ENCODE measurements around the gene ZNF423. TPM values are rescaled to one million over a fixed set of nuclear protein-coding genes. Genes with fewer than 3 reads are reported as not detected.
A peak's percentile ranks its signal among the peaks of the same experiment; 100 is the strongest.

ZNF423 gene
- total and polyA plus RNA-seq, 2 experiments from 2014 or later = 0.43 to 0.49 TPM

GRCh38 chr16:49645263-49645662 lies 210.6 kb downstream of the ZNF423 start:
- Histone ChIP-seq H3K79me2 (ENCODE audit: insufficient read depth) (no peaks in the 10 kb centered on the region), H3K4me2 (ENCODE audit: unreplicated experiment) (no peak overlapping the region), H3F3A (ENCODE audit: insufficient read depth) (peaks cover 33% of the 10 kb centered on the region; the same call in 1 of the 2 replicates), H2AFZ (no peak overlapping the region), H4K20me1 (ENCODE audit: insufficient read depth) (no peaks in the 10 kb centered on the region), H3K4me3 (no peak overlapping the region), H3K9ac (no peak overlapping the region), H3K4me1 (ENCODE audit: insufficient read depth) (peaks cover 15% of the 10 kb centered on the region), H3K9me3 (ENCODE audit: low read depth) (no peaks in the 10 kb centered on the region), H3K36me3 (ENCODE audit: low read depth) (no peaks in the 10 kb centered on the region), H3K27ac (no peak overlapping the region), H3K27me3 (replicated peaks; ENCODE audit: insufficient read depth) (no peaks in the 10 kb centered on the region), H3K9me2 (ENCODE audit: insufficient read depth) (no peaks in the 10 kb centered on the region)
- in situ Hi-C loops (cut with MboI) = no loop called here
- no peak for TF ChIP-seq EZH2 (IDR thresholded peaks at IDR 0.05; ENCODE audit: insufficient read depth, poor library complexity, severe bottlenecking)
- TF ChIP-seq EZH2phosphoT487 (IDR thresholded peaks at IDR 0.05; ENCODE audit: insufficient read depth, low read depth) = no peak
- DNase-seq = no peak
- 91 to 93% methylated on average over 1 of the region's 1 CpG for WGBS, 2 experiments (ENCODE audit: low coverage in 1 of 2, low lambda C conversion rate in 2 of 2, missing lambda C conversion rate in 2 of 2)

GRCh38 chr16:49644145-49644463 lies 211.8 kb downstream of the ZNF423 start:
- in situ Hi-C loops (cut with MboI) = no loop called here
- H3K79me2 ChIP-seq (ENCODE audit: insufficient read depth) = no peaks in the 10 kb centered on the region
- no peaks in the 10 kb centered on the region for H3K9me2 ChIP-seq (ENCODE audit: insufficient read depth)
- H3K27ac ChIP-seq = peak overlapping the region; percentile 71
- H4K20me1 ChIP-seq (ENCODE audit: insufficient read depth) = no peaks in the 10 kb centered on the region
- H3K27me3 ChIP-seq (replicated peaks; ENCODE audit: insufficient read depth) = no peaks in the 10 kb centered on the region
- no peaks in the 10 kb centered on the region for H3K36me3 ChIP-seq (ENCODE audit: low read depth)
- H3K4me1 ChIP-seq (ENCODE audit: insufficient read depth) = peaks cover 15% of the 10 kb centered on the region
- peak overlapping the region; percentile 18 for H3K4me3 ChIP-seq
- peaks cover 33% of the 10 kb centered on the region; the same call in 1 of the 2 replicates for H3F3A ChIP-seq (ENCODE audit: insufficient read depth)
- peak overlapping the region; percentile 67 for H2AFZ ChIP-seq
- TF ChIP-seq EZH2phosphoT487 (IDR thresholded peaks at IDR 0.05; ENCODE audit: insufficient read depth, low read depth) (no peak), EZH2 (IDR thresholded peaks at IDR 0.05; ENCODE audit: insufficient read depth, poor library complexity, severe bottlenecking) (no peak)
- peak; percentile 44 for DNase-seq
- H3K9me3 ChIP-seq (ENCODE audit: low read depth) = no peaks in the 10 kb centered on the region
- WGBS, 2 experiments (ENCODE audit: low coverage in 1 of 2, low lambda C conversion rate in 2 of 2, missing lambda C conversion rate in 2 of 2) = 34 to 38% methylated on average over 4 of the region's 4 CpGs
- H3K4me2 ChIP-seq (ENCODE audit: unreplicated experiment) = peak overlapping the region; percentile 58
- peak overlapping the region; percentile 40 for H3K9ac ChIP-seq

- peak overlapping the region; percentile 18 for H3K4me3 ChIP-seq
- no peaks in the 10 kb centered on the region for H3K9me2 ChIP-seq (ENCODE audit: insufficient read depth)
- H2AFZ ChIP-seq = peak overlapping the region; percentile 67
- no peaks in the 10 kb centered on the region for H3K79me2 ChIP-seq (ENCODE audit: insufficient read depth)
- no peaks in the 10 kb centered on the region for H3K27me3 ChIP-seq (replicated peaks; ENCODE audit: insufficient read depth)
- peak overlapping the region; percentile 58 for H3K4me2 ChIP-seq (ENCODE audit: unreplicated experiment)
- no peak for TF ChIP-seq EZH2 (IDR thresholded peaks at IDR 0.05; ENCODE audit: insufficient read depth, poor library complexity, severe bottlenecking)
- TF ChIP-seq EZH2phosphoT487 (IDR thresholded peaks at IDR 0.05; ENCODE audit: insufficient read depth, low read depth) = no peak
- in situ Hi-C loops (cut with MboI) = no loop called here
- H3K4me1 ChIP-seq (ENCODE audit: insufficient read depth) = peaks cover 15% of the 10 kb centered on the region
- H3K36me3 ChIP-seq (ENCODE audit: low read depth) = no peaks in the 10 kb centered on the region
- DNase-seq = peak; percentile 81
- peak overlapping the region; percentile 71 for H3K27ac ChIP-seq
- H3K9me3 ChIP-seq (ENCODE audit: low read depth) = no peaks in the 10 kb centered on the region
- H3F3A ChIP-seq (ENCODE audit: insufficient read depth) = peaks cover 29% of the 10 kb centered on the region; the same call in 1 of the 2 replicates
- H3K9ac ChIP-seq = peak overlapping the region; percentile 40
- 14 to 19% methylated on average over 6 of the region's 6 CpGs for WGBS, 2 experiments (ENCODE audit: low coverage in 1 of 2, low lambda C conversion rate in 2 of 2, missing lambda C conversion rate in 2 of 2)
- no peaks in the 10 kb centered on the region for H4K20me1 ChIP-seq (ENCODE audit: insufficient read depth)
Measured at GRCh38 chr16:49643429-49644144, 212.3 kb downstream of the ZNF423 start.

GRCh38 chr16:49641250-49641649 lies 214.7 kb downstream of the ZNF423 start:
- in situ Hi-C loops (cut with MboI) = no loop called here
- H3K4me1 ChIP-seq (ENCODE audit: insufficient read depth) = peaks cover 15% of the 10 kb centered on the region
- H3K9me2 ChIP-seq (ENCODE audit: insufficient read depth) = no peaks in the 10 kb centered on the region
- DNase-seq = no peak
- no peaks in the 10 kb centered on the region for H3K27me3 ChIP-seq (replicated peaks; ENCODE audit: insufficient read depth)
- WGBS, 2 experiments (ENCODE audit: low coverage in 1 of 2, low lambda C conversion rate in 2 of 2, missing lambda C conversion rate in 2 of 2) = 78 to 81% methylated on average over 3 of the region's 3 CpGs
- no peak for TF ChIP-seq EZH2 (IDR thresholded peaks at IDR 0.05; ENCODE audit: insufficient read depth, poor library complexity, severe bottlenecking)
- no peak for TF ChIP-seq EZH2phosphoT487 (IDR thresholded peaks at IDR 0.05; ENCODE audit: insufficient read depth, low read depth)
- H3K9me3 ChIP-seq (ENCODE audit: low read depth) = no peaks in the 10 kb centered on the region
- H3K9ac ChIP-seq = no peak overlapping the region
- H3K4me3 ChIP-seq = no peak overlapping the region
- no peaks in the 10 kb centered on the region for H4K20me1 ChIP-seq (ENCODE audit: insufficient read depth)
- H3F3A ChIP-seq (ENCODE audit: insufficient read depth) = peaks cover 28% of the 10 kb centered on the region; the same call in 1 of the 2 replicates
- no peaks in the 10 kb centered on the region for H3K79me2 ChIP-seq (ENCODE audit: insufficient read depth)
- no peak overlapping the region for H3K4me2 ChIP-seq (ENCODE audit: unreplicated experiment)
- H3K27ac ChIP-seq = no peak overlapping the region
- H3K36me3 ChIP-seq (ENCODE audit: low read depth) = no peaks in the 10 kb centered on the region
- no peak overlapping the region for H2AFZ ChIP-seq

Measured in GM23248 (cell line).